HEK293 (cell line): ENCODE data around the gene EBP.

ENCODE experiments used
- CTCF ChIA-PET: fragments of 350-600 bp; formaldehyde crosslinking; extraction: SDS; loops from one replicate; lab custom pipeline; 2021; ENCODE audit warnings: antibody characterized with exemption; lab: Yijun Ruan, JAX
- POLR2A ChIA-PET: fragments of 300-600 bp; formaldehyde crosslinking; extraction: SDS; loops from one replicate; lab custom pipeline; 2020; ENCODE audit warnings: antibody characterized with exemption, inconsistent platforms; lab: Yijun Ruan, JAX
- H3K27ac ChIP-seq: fragments of 200-500 bp; sonication (Bioruptor generic); 2 replicates; pipeline ENCODE4 v1.5.1; 2014; ENCODE audit warnings: low read depth, low read length, control low read depth, inconsistent platforms; ENCODE audit errors: extremely low read depth
- H3K36me3 ChIP-seq, 2 experiments: fragments of 200-500 bp in 1 of 2; sonication (Bioruptor generic) in 1 of 2; 1 replicate in 1 of 2; 2 replicates in 1 of 2; pipeline ENCODE4 v1.5.1; 2014 to 2017; ENCODE audit warnings: inconsistent platforms in 2 of 2, low read length in 2 of 2; ENCODE audit not compliant: control insufficient read depth in 2 of 2, insufficient read depth in 1 of 2
- H3K4me1 ChIP-seq: fragments of 200-500 bp; sonication (Bioruptor generic); 2 replicates; pipeline ENCODE4 v1.5.1; 2014; ENCODE audit warnings: mild to moderate bottlenecking, low read length, inconsistent platforms; ENCODE audit not compliant: control insufficient read depth, insufficient read depth
- H3K4me3 ChIP-seq: 2 replicates; pipeline ENCODE4 v1.5.1; 2011; ENCODE audit warnings: low read depth, mild to moderate bottlenecking, control low read depth, low read length, moderate library complexity
- H3K9me3 ChIP-seq: fragments of 200-500 bp; sonication (Bioruptor generic); 2 replicates; pipeline ENCODE4 v1.5.1; 2014; ENCODE audit warnings: low read depth, low read length, inconsistent platforms; ENCODE audit not compliant: control insufficient read depth, insufficient read depth
- BCL11A ChIP-seq: fragments of 450-650 bp; formaldehyde crosslinking; IDR thresholded peaks from 2 replicates; pipeline ENCODE4 v1.5.1; 2016; ENCODE audit warnings: low read depth, missing biosample characterization, missing genetic modification characterization
- GFI1B ChIP-seq: fragments of 450-650 bp; formaldehyde crosslinking; IDR thresholded peaks from 2 replicates; pipeline ENCODE4 v1.5.1; 2016; ENCODE audit warnings: missing biosample characterization, missing genetic modification characterization
- KLF7 ChIP-seq: fragments of 450-650 bp; formaldehyde crosslinking; IDR thresholded peaks from 2 replicates; pipeline ENCODE4 v1.5.1; 2016; ENCODE audit warnings: missing biosample characterization, missing genetic modification characterization, borderline replicate concordance
- OVOL3 ChIP-seq: fragments of 450-650 bp; formaldehyde crosslinking; IDR thresholded peaks from 2 replicates; pipeline ENCODE4 v1.5.1; 2016; ENCODE audit warnings: missing biosample characterization, missing genetic modification characterization
- ZBTB17 ChIP-seq: fragments of 450-650 bp; formaldehyde crosslinking; IDR thresholded peaks from 2 replicates; pipeline ENCODE4 v1.5.1; 2016; ENCODE audit warnings: missing biosample characterization, missing genetic modification characterization
- ZEB2 ChIP-seq: fragments of 450-650 bp; formaldehyde crosslinking; IDR thresholded peaks from 2 replicates; pipeline ENCODE4 v1.5.1; 2016; ENCODE audit warnings: missing biosample characterization, missing genetic modification characterization
- ZNF2 ChIP-seq: fragments of 450-650 bp; formaldehyde crosslinking; IDR thresholded peaks from 2 replicates; pipeline ENCODE4 v1.5.1; 2016; ENCODE audit warnings: missing biosample characterization, missing genetic modification characterization
- ZNF24 ChIP-seq: fragments of 450-650 bp; formaldehyde crosslinking; IDR thresholded peaks from 2 replicates; pipeline ENCODE4 v1.5.1; 2016; ENCODE audit warnings: missing biosample characterization, missing genetic modification characterization
- ZNF248 ChIP-seq: fragments of 450-650 bp; formaldehyde crosslinking; IDR thresholded peaks from 2 replicates; pipeline ENCODE4 v1.5.1; 2017; ENCODE audit warnings: missing biosample characterization, missing genetic modification characterization
- ZNF274 ChIP-seq, 2 experiments: fragments of 200-500 bp in 1 of 2; fragments of 450-650 bp in 1 of 2; sonication (Bioruptor generic) in 1 of 2; formaldehyde crosslinking in 1 of 2; IDR thresholded peaks; 2 replicates each; pipeline versions ENCODE4 v1.5.1 to v1.6.1; 2014 to 2016; ENCODE audit warnings: borderline replicate concordance in 1 of 2, inconsistent platforms in 1 of 2, low read length in 1 of 2, missing biosample characterization in 1 of 2, missing genetic modification characterization in 1 of 2
- ZNF350 ChIP-seq: fragments of 450-650 bp; formaldehyde crosslinking; IDR thresholded peaks from 2 replicates; pipeline ENCODE4 v1.5.0; 2017; ENCODE audit warnings: missing biosample characterization, mild to moderate bottlenecking, missing genetic modification characterization
- ZNF544 ChIP-seq: fragments of 450-650 bp; formaldehyde crosslinking; IDR thresholded peaks from 2 replicates; pipeline ENCODE4 v1.5.0; 2017; ENCODE audit warnings: missing biosample characterization, missing genetic modification characterization
- ZNF626 ChIP-seq: fragments of 450-650 bp; sonication (Bioruptor Pico); formaldehyde crosslinking; IDR thresholded peaks from 2 replicates; pipeline ENCODE4 v1.5.1; 2018; ENCODE audit warnings: missing biosample characterization, missing genetic modification characterization, inconsistent platforms
- ZNF76 ChIP-seq: fragments of 450-650 bp; formaldehyde crosslinking; IDR thresholded peaks from 2 replicates; pipeline ENCODE4; 2016; ENCODE audit warnings: low read depth, missing biosample characterization, missing genetic modification characterization, borderline replicate concordance
- ZSCAN23 ChIP-seq: fragments of 450-650 bp; formaldehyde crosslinking; IDR thresholded peaks from 2 replicates; pipeline ENCODE4 v1.5.1; 2016; ENCODE audit warnings: missing biosample characterization, missing genetic modification characterization
- ZSCAN30 ChIP-seq: fragments of 450-650 bp; IDR thresholded peaks from 2 replicates; pipeline ENCODE4 v1.5.1; 2018; ENCODE audit warnings: missing biosample characterization, mild to moderate bottlenecking, missing genetic modification characterization, moderate library complexity
- TF ChIP-seq, protein P1 (sequence below): fragments of 450-650 bp; formaldehyde crosslinking; IDR thresholded peaks from 2 replicates; pipeline ENCODE4 v1.5.1; 2016; ENCODE audit warnings: missing biosample characterization, missing genetic modification characterization, borderline replicate concordance
- TF ChIP-seq, protein P2 (sequence below): fragments of 450-650 bp; formaldehyde crosslinking; IDR thresholded peaks from 2 replicates; pipeline ENCODE4 v1.5.1; 2016; ENCODE audit warnings: missing biosample characterization, missing genetic modification characterization
- TF ChIP-seq, protein P3 (sequence below): fragments of 450-650 bp; formaldehyde crosslinking; IDR thresholded peaks from 2 replicates; pipeline ENCODE4 v1.5.1; 2016; ENCODE audit warnings: missing biosample characterization, missing genetic modification characterization
- TF ChIP-seq, protein P4 (sequence below): fragments of 450-650 bp; formaldehyde crosslinking; conservative IDR thresholded peaks from 2 replicates; pipeline ENCODE4 v1.5.1; 2016; ENCODE audit warnings: low read depth, missing biosample characterization, missing genetic modification characterization

Gene EBP

DNA sequence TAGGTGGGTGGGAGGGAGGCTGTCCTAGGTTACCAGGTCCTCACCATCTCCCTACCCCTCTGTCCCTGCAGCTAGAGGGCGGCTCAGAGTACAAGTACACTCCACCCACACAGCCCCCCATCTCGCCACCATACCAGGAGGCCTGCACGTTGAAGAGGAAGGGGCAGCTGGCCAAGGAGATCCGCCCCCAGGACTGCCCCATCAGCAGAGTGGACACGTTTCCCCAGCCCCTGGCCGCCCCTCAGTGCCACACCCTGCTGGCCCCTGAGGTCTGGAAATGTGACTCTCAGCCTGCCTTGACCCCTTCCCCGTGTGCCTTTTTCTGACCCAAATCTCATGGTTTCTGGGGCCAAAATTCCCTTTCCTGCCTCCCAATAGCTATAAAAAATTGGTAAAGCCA, 39.1 kb upstream of the EBP start (continued):
- TF ChIP-seq, protein P1, sequence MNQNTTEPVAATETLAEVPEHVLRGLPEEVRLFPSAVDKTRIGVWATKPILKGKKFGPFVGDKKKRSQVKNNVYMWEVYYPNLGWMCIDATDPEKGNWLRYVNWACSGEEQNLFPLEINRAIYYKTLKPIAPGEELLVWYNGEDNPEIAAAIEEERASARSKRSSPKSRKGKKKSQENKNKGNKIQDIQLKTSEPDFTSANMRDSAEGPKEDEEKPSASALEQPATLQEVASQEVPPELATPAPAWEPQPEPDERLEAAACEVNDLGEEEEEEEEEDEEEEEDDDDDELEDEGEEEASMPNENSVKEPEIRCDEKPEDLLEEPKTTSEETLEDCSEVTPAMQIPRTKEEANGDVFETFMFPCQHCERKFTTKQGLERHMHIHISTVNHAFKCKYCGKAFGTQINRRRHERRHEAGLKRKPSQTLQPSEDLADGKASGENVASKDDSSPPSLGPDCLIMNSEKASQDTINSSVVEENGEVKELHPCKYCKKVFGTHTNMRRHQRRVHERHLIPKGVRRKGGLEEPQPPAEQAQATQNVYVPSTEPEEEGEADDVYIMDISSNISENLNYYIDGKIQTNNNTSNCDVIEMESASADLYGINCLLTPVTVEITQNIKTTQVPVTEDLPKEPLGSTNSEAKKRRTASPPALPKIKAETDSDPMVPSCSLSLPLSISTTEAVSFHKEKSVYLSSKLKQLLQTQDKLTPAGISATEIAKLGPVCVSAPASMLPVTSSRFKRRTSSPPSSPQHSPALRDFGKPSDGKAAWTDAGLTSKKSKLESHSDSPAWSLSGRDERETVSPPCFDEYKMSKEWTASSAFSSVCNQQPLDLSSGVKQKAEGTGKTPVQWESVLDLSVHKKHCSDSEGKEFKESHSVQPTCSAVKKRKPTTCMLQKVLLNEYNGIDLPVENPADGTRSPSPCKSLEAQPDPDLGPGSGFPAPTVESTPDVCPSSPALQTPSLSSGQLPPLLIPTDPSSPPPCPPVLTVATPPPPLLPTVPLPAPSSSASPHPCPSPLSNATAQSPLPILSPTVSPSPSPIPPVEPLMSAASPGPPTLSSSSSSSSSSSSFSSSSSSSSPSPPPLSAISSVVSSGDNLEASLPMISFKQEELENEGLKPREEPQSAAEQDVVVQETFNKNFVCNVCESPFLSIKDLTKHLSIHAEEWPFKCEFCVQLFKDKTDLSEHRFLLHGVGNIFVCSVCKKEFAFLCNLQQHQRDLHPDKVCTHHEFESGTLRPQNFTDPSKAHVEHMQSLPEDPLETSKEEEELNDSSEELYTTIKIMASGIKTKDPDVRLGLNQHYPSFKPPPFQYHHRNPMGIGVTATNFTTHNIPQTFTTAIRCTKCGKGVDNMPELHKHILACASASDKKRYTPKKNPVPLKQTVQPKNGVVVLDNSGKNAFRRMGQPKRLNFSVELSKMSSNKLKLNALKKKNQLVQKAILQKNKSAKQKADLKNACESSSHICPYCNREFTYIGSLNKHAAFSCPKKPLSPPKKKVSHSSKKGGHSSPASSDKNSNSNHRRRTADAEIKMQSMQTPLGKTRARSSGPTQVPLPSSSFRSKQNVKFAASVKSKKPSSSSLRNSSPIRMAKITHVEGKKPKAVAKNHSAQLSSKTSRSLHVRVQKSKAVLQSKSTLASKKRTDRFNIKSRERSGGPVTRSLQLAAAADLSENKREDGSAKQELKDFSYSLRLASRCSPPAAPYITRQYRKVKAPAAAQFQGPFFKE (tag by site-specific recombination), result no peak
- TF ChIP-seq ZNF626 (tag by site-specific recombination), result no peak

DNA sequence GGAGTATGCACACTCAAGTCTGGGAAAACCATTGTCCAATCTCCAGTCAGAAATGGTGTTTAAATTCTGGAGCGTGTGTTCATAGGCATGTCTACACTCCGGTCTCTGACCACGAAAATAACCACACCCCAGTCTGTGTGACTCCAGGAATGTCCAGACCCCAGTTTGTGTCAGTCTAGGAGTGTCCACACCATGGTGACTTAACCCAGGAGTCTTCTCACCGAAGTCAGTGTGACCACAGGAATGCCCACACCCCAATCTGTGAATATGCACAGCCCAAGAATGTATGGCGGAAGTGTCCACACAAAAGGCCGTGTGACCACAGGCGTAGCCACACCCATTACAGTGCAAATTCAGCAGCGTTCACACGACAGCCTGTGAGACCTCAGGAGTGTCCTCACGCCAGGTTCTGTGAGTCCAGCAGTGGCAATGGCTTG, 34.2 kb upstream of the EBP start:
- Histone ChIP-seq H3K36me3 (peaks cover 0 to 34% of the 10 kb centered on the region in 2 experiments), H3K4me1 (no peaks in the 10 kb centered on the region), H3K9me3 (no peaks in the 10 kb centered on the region), H3K27ac (no peak overlapping the region), H3K4me3 (no peak overlapping the region)
- CTCF ChIA-PET, result no interaction called here
- POLR2A ChIA-PET, result no interaction called here
- TF ChIP-seq GFI1B (tag by site-specific recombination) (no peak), BCL11A (tag by site-specific recombination) (no peak), ZSCAN23 (no peak), ZNF2 (tag by site-specific recombination) (no peak), ZNF274 (IDR thresholded peaks at IDR 0.05; ENCODE audit: low read length) (no peak), ZNF274 (tag by site-specific recombination; IDR thresholded peaks at IDR 0.05; ENCODE audit: borderline replicate concordance) (no peak), ZNF350 (tag by site-specific recombination) (no peak), ZNF248 (tag by site-specific recombination) (no peak), KLF7 (tag by site-specific recombination) (no peak), ZEB2 (tag by site-specific recombination) (no peak), ZNF76 (no peak), OVOL3 (no peak), ZNF24 (no peak), ZBTB17 (tag by site-specific recombination) (no peak), ZSCAN30 (tag by site-specific recombination) (no peak), ZNF544 (tag by site-specific recombination) (no peak)
- TF ChIP-seq, protein P2, sequence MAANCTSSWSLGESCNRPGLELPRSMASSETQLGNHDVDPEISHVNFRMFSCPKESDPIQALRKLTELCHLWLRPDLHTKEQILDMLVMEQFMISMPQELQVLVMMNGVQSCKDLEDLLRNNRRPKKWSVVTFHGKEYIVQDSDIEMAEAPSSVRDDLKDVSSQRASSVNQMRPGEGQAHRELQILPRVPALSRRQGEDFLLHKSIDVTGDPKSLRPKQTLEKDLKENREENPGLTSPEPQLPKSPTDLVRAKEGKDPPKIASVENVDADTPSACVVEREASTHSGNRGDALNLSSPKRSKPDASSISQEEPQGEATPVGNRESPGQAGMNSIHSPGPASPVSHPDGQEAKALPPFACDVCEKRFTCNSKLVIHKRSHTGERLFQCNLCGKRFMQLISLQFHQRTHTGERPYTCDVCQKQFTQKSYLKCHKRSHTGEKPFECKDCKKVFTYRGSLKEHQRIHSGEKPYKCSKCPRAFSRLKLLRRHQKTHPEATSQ, result no peak
- TF ChIP-seq, protein P3, sequence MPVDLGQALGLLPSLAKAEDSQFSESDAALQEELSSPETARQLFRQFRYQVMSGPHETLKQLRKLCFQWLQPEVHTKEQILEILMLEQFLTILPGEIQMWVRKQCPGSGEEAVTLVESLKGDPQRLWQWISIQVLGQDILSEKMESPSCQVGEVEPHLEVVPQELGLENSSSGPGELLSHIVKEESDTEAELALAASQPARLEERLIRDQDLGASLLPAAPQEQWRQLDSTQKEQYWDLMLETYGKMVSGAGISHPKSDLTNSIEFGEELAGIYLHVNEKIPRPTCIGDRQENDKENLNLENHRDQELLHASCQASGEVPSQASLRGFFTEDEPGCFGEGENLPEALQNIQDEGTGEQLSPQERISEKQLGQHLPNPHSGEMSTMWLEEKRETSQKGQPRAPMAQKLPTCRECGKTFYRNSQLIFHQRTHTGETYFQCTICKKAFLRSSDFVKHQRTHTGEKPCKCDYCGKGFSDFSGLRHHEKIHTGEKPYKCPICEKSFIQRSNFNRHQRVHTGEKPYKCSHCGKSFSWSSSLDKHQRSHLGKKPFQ, result no peak
- TF ChIP-seq, protein P4, sequence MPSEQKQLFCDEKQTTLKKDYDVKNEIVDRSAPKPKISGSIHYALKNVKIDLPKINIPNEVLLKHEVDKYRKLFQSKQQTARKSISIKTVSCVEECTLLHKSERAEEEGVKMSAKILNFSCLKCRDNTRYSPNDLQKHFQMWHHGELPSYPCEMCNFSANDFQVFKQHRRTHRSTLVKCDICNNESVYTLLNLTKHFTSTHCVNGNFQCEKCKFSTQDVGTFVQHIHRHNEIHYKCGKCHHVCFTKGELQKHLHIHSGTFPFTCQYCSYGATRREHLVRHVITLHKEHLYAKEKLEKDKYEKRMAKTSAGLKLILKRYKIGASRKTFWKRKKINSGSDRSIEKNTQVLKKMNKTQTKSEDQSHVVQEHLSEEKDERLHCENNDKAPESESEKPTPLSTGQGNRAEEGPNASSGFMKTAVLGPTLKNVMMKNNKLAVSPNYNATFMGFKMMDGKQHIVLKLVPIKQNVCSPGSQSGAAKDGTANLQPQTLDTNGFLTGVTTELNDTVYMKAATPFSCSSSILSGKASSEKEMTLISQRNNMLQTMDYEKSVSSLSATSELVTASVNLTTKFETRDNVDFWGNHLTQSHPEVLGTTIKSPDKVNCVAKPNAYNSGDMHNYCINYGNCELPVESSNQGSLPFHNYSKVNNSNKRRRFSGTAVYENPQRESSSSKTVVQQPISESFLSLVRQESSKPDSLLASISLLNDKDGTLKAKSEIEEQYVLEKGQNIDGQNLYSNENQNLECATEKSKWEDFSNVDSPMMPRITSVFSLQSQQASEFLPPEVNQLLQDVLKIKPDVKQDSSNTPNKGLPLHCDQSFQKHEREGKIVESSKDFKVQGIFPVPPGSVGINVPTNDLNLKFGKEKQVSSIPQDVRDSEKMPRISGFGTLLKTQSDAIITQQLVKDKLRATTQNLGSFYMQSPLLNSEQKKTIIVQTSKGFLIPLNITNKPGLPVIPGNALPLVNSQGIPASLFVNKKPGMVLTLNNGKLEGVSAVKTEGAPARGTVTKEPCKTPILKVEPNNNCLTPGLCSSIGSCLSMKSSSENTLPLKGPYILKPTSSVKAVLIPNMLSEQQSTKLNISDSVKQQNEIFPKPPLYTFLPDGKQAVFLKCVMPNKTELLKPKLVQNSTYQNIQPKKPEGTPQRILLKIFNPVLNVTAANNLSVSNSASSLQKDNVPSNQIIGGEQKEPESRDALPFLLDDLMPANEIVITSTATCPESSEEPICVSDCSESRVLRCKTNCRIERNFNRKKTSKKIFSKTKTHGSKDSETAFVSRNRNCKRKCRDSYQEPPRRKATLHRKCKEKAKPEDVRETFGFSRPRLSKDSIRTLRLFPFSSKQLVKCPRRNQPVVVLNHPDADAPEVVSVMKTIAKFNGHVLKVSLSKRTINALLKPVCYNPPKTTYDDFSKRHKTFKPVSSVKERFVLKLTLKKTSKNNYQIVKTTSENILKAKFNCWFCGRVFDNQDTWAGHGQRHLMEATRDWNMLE (tag by site-specific recombination), result no peak
